Astrocyte of the hippocampus (primary cell): ENCODE data around the gene LRRC53.
A peak's percentile ranks its signal among the peaks of the same experiment; 100 is the strongest.

Experiments used
- DNase-seq: peaks from one replicate; pipeline ENCODE4 v3.0.0; 2011; ENCODE audit warnings: low read depth, low spot score

Gene LRRC53, protein sequence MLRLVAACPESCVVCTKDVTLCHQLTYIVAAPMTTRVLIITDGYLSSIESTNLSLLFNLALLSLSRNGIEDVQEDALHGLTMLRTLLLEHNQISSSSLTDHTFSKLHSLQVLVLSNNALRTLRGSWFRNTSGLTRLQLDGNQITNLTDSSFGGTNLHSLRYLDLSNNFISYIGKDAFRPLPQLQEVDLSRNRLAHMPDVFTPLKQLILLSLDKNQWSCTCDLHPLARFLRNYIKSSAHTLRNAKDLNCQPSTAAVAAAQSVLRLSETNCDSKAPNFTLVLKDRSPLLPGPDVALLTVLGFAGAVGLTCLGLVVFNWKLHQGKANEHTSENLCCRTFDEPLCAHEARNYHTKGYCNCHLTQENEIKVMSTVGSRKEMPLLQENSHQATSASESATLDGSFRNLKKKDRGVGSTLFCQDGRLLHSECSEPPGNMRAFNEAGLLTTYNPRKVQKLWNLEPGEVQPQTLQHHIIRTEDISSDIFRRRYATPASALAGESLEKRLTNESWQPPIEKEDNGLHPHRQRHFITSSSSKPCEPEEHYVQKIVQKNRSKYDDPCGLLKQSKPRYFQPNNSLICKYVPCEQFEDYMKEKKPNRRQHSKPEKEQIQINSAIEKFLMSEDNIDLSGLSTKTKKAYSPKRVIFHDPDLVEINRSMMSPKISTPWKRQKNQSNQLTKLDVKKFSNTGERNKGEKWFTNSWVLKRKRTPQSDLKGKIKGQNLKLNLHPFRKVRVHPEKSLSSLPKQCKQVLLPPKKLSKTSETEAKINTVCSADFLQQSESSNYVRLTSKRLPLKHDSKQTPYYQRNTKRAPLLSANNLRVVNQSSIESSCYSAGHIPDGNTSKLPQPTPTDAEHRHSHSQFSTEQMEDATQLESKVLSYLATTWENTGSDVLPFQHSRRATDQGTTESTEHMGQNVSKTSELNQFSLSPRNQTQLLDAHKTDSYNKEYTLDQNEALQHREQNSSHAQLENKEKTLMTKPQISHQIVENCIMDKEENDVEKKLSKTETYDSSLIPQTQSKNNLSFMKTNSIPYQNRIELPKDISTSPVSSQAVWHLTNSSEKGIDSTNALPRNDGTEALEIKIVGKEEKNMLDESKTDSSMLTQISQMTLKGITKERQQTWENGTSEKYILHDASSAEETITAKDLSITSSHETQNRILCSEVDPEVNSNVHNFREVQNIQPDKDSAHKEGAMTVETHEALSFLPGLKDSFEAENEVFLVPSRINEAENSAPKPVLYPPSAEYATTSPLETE

GRCh38 chr1:74512170-74512915 is at the start of gene LRRC53:
TSS of gene LRRC53 (minus strand) at chr1:74512611. CDS start at chr1:74483349, 29,262 bp downstream.
- DNase-seq = no peak

GRCh38 chr1:74549932-74550331 is 37.5 kb upstream of the LRRC53 start:
- DNase-seq = peak; percentile 58

DNA sequence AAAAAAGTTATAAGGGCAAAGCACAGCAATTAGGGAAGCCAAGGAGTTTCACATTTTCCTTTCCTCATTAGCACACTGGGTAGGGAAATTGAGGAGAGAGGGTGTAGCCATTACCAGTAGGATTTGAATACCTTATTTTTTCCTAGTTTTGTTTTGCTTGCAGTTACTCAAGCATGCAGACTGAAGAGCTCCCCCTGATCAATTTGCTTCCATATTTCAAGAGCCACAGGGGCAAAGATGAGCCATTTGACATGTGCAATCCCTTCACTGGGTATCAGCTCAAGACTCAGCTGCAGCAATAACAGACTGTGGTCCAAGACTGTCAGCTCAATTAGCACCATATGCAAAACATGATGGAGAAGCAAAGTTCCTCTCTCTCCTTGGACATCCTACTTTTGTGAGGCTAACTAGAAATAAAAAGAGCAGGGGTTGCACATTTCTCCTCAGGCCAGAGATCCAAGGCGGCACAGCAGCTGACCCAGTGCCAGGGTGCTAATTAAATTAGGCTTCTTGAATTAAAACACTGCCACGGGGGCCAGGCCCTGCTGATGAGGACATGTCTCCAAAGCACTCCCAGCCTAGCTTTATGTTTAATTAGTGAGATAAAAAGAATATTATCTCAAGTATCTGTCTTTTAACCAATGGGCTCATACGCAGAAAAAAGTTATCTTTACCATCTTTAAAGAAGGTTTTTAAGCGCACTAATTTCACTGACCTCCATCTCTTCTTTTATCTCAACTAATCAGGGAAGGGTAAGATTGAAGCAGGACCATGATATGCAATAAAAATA is 36.7 kb upstream of the LRRC53 start:
- DNase-seq = no peak

- no peak for DNase-seq
Measured at GRCh38 chr1:74545821-74546220, 33.4 kb upstream of the LRRC53 start.

DNA sequence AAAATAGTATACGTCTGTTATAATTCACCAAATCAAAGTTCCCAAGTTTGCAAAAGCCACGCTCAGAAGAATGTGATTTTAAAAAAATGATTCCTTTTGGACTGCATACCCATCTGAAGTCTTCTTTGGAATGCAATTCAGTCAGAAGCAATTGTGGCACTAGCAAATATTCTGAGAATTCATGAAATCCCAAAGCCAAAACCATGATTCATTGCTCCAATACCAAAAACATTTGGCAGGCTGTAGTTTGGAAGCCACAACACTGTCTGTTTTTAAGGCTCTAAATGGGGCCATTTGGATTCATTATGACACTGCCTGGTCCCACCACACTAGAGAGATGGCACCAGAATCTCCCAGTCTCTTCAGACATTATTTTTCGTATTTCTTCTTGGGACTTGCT is 21.8 kb upstream of the LRRC53 start:
- DNase-seq = peak; percentile 88

GRCh38 chr1:74531796-74532195 is 19.4 kb upstream of the LRRC53 start:
- DNase-seq = no peak

GRCh38 chr1:74530892-74531291 is 18.5 kb upstream of the LRRC53 start:
- DNase-seq = no peak

GRCh38 chr1:74528123-74528522 is 15.7 kb upstream of the LRRC53 start:
- no peak for DNase-seq

GRCh38 chr1:74526708-74527107 is 14.3 kb upstream of the LRRC53 start:
- no peak for DNase-seq

DNA sequence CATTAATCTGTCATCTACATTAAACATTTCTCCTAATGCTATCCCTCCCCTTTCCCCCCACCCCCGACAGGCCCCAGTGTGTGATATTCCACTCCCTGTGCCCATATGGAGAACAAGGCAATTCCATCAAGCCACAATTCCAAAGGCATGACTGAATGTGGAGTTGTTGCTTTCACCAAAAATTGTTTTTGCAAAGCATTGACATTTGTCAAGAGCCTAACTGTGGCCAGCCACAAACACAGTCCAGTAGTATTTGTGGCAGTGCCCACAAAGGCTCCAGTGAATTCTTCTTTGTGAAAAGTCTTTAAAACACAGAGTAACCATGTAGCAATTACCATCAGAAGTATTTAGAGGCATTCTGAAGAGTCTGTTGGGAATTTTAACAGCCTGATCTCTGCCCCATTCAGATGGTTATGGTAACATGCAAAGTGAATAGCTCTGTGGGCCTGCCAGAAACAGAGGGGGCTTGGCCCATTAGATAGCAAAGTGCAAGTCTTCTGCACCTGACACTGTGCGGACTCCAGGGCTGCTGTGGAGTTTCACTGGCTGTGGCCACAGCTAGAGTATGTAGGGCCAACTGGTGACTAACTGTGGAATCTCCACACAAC is 11.6 kb upstream of the LRRC53 start:
- peak; percentile 79 for DNase-seq

DNA sequence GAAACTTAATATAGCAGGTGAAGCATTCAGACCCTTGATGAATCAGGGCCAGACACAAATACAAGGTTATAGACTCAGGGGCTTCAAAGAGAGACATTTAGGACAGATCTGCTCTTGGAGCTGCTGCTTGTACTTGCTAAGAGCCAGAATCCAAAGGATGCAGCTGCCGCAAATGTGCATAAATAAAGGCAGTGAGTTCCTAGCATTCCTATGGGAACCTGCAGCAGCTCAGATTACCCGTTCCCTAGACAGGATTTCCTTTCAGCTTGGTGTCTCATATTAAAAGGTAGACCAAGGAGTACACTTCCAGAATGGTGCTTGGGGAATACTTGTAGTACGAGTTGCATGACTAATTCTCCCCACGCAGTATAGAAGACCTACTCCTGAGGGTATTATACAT is 9.7 kb upstream of the LRRC53 start:
- DNase-seq = peak; percentile 75

DNA sequence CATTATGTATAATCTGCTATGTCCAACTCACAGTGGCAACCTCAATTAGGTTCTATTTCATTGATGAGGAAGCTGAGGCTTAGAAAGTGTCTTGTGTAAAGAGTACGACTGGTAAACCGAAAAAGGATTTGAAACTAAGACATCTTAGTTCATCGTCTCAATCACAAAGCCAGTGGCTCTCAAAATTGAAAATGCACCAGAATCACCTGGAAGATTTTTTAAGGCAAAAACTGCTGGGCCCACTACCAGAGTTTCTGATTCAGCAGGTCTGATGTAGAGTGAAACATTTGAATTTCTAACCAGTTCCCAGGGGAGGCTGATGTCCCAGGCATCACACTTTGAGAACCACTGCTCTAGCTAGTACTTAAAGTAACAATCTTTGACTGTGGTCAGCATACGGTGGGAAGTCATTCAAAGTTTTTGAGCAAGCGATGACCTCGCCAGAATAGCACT is 5.2 kb upstream of the LRRC53 start:
- DNase-seq = peak; percentile 48

GRCh38 chr1:74513411-74514300 is 1.2 kb upstream of the LRRC53 start:
- no peak for DNase-seq

GRCh38 chr1:74508449-74508848 is 4.0 kb downstream of the LRRC53 start:
- DNase-seq = no peak

- peak; percentile 83 for DNase-seq
Measured at GRCh38 chr1:74505928-74506710, 6.3 kb downstream of the LRRC53 start.

DNA sequence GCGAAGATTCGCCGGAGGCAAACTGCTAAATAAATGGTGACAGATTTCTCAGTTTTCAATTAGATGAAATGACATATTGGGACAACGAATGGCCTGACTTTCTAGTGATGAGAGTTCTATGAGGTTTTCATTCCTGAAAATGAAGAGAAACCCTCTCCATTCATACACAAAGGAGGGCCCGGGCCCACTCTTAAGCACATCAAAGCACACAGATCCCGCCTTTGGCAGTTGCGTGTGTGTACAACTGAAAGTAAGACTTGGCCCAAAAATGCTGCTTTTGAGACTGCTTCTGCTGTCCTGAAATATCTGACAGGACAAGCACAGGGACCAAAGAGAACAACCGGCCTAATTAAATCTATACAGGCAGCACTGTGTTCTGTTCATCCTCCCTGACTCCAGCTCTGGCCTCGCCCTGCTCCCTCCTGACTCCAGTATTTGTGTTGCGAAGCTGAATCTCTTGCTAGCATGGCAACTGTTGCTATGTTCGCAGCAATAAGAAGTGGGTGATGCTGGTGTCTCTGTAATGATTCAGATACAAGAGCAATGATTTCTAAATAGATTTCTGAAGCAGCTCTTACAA is 7.4 kb downstream of the LRRC53 start:
- DNase-seq = peak; percentile 71

- DNase-seq = peak; percentile 87
Measured at GRCh38 chr1:74504125-74504932, 8.1 kb downstream of the LRRC53 start.
